Esophagus squamous epithelium (tissue), 4 donors: ENCODE results near the gene PTGES3.

ENCODE experiments used
- POLR2A ChIP-seq, 4 donors: fragments of 450-650 bp; IDR thresholded peaks; one replicate each; pipeline ENCODE4 v1.6.1; 2017; ENCODE audit warnings: antibody characterized with exemption in 4 of 4, mild to moderate bottlenecking in 4 of 4, moderate library complexity in 3 of 4
- TF ChIP-seq, protein P1 (sequence below), 6 experiments: fragments of 450-650 bp in 4 of 6; fragments of 200-600 bp in 2 of 6; sonication (generic) in 2 of 6; IDR thresholded peaks; one replicate each; pipeline ENCODE4 v1.5.1; 2016 to 2019; ENCODE audit warnings: antibody characterized with exemption in 6 of 6, mild to moderate bottlenecking in 4 of 6, moderate library complexity in 4 of 6

DNA sequence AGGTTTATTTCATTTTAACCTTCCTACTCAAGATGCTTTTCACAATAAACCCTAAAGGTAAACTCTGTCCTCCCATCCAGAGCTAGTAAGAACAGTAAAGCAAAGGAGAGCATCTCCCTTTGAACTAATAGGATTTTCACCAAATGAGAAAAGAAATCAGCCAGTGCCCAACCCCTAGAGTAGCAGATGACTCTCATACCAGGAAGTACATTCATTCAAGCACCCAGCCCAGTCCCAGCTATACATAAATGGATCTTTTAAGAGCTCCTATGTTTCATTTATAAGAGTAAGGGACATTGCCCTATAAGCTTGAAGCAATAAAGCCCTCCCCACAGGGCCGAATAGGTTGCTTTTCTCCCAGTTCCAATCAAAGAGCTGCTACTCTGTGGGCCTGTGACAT lies 65.5 kb downstream of the PTGES3 start:
- no peak for TF ChIP-seq POLR2A (IDR thresholded peaks at IDR 0.05)
- TF ChIP-seq, protein P1, sequence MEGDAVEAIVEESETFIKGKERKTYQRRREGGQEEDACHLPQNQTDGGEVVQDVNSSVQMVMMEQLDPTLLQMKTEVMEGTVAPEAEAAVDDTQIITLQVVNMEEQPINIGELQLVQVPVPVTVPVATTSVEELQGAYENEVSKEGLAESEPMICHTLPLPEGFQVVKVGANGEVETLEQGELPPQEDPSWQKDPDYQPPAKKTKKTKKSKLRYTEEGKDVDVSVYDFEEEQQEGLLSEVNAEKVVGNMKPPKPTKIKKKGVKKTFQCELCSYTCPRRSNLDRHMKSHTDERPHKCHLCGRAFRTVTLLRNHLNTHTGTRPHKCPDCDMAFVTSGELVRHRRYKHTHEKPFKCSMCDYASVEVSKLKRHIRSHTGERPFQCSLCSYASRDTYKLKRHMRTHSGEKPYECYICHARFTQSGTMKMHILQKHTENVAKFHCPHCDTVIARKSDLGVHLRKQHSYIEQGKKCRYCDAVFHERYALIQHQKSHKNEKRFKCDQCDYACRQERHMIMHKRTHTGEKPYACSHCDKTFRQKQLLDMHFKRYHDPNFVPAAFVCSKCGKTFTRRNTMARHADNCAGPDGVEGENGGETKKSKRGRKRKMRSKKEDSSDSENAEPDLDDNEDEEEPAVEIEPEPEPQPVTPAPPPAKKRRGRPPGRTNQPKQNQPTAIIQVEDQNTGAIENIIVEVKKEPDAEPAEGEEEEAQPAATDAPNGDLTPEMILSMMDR (IDR thresholded peaks at IDR 0.05), result no peak
